ENCODE measurements around the gene NPW.
A peak's percentile ranks its signal among the peaks of the same experiment; 100 is the strongest.

DNA sequence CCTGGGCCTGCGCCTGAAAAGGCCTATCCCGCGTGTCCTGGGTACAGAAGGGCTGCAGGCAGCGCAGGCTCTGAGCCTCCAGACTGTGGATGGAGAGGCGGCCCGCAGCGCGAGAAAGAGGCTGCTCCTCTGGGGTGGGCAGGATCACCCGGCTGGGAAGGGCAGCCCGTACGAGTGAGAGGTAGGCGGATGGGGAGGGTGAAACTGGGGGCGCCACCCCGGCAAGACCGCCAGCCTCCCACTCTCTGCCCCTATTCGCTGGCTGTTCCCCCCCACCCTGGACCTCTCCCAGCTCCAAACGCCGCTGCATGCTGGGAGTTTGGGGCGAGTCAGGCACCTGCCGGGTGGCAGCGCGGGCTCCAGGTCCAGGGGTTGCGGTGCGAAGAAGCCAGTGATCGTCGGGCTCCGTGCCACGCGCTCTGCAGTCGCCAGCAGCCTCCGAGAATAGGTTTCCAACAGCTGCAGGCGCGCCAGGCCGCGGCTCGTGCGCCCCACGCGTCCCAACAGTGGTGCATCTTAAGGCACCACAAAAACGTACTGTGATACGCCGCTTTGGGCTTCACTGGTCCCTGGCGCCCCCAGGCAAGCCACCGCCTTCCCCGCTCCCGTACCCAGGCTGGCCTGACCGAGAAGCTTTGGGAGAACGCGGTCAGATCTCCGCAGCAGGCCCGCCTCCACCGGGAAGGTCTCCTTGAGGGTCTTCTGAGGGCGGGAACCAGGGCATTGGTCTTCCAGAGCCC, 39.4 kb upstream of the NPW start:
- TF ChIP-seq, protein P1, sequence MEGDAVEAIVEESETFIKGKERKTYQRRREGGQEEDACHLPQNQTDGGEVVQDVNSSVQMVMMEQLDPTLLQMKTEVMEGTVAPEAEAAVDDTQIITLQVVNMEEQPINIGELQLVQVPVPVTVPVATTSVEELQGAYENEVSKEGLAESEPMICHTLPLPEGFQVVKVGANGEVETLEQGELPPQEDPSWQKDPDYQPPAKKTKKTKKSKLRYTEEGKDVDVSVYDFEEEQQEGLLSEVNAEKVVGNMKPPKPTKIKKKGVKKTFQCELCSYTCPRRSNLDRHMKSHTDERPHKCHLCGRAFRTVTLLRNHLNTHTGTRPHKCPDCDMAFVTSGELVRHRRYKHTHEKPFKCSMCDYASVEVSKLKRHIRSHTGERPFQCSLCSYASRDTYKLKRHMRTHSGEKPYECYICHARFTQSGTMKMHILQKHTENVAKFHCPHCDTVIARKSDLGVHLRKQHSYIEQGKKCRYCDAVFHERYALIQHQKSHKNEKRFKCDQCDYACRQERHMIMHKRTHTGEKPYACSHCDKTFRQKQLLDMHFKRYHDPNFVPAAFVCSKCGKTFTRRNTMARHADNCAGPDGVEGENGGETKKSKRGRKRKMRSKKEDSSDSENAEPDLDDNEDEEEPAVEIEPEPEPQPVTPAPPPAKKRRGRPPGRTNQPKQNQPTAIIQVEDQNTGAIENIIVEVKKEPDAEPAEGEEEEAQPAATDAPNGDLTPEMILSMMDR (IDR thresholded peaks at IDR 0.05; ENCODE audit: extremely low read depth in 1 of 2, insufficient read depth in 1 of 2, low read depth in 1 of 2, low read length in 2 of 2), result no peak
- no peak for TF ChIP-seq POLR2AphosphoS5 (IDR thresholded peaks at IDR 0.05; ENCODE audit: insufficient read depth, low read depth, low read length)
- TF ChIP-seq POLR2A (IDR thresholded peaks at IDR 0.05; ENCODE audit: low read depth, low read length), result no peak
- TF ChIP-seq EZH2 (IDR thresholded peaks at IDR 0.05; ENCODE audit: borderline replicate concordance, low read depth, low read length, severe bottlenecking), result peak; percentile 98
- TF ChIP-seq GATA2 (IDR thresholded peaks at IDR 0.05; ENCODE audit: insufficient read depth, insufficient read length, low read depth, low read length), result no peak
- TF ChIP-seq JUN (IDR thresholded peaks at IDR 0.05; ENCODE audit: borderline replicate concordance, insufficient read depth, insufficient read length, low read depth), result no peak
